MCF 10A (cell line): ENCODE data around the gene STC2. TPM values are rescaled to one million over a fixed set of nuclear protein-coding genes. Genes with fewer than 3 reads are reported as not detected.

ENCODE experiments used
- BruUV-seq: library from RNA; stranded (reverse); fragments of 400-500 nt; replicated peaks from 2 replicates; lab custom pipeline; 2021; lab: Mats Ljungman, UMichigan
- CTCF ChIA-PET: fragments of 300-600 bp; sonication (Branson Sonifier 250); formaldehyde crosslinking; extraction: SDS; loops from one replicate; lab custom pipeline; 2021; ENCODE audit warnings: antibody characterized with exemption, inconsistent platforms; lab: Yijun Ruan, JAX
- POLR2A ChIA-PET: fragments of 300-600, 350-650 bp; sonication (Branson Sonifier 250); formaldehyde crosslinking; extraction: SDS; loops from one replicate; lab custom pipeline; 2020; ENCODE audit warnings: antibody characterized with exemption, inconsistent platforms; lab: Yijun Ruan, JAX
- DNase-seq: peaks from one replicate; pipeline ENCODE4 v3.0.0-alpha.2; 2018; ENCODE audit not compliant: unreplicated experiment
- H3K27ac Mint-ChIP-seq: one replicate; pipeline ENCODE4 v1.8.0; 2022; ENCODE audit warnings: mild to moderate bottlenecking, low read depth, mixed read lengths; ENCODE audit not compliant: unreplicated experiment
- H3K27me3 Mint-ChIP-seq: one replicate; pipeline ENCODE4 v1.8.0; 2022; ENCODE audit warnings: mixed read lengths; ENCODE audit not compliant: insufficient read depth, unreplicated experiment
- H3K36me3 Mint-ChIP-seq: one replicate; pipeline ENCODE4 v1.8.0; 2022; ENCODE audit warnings: mild to moderate bottlenecking, moderate library complexity, mixed read lengths; ENCODE audit not compliant: insufficient read depth, unreplicated experiment
- H3K4me1 Mint-ChIP-seq: one replicate; pipeline ENCODE4 v1.8.0; 2022; ENCODE audit warnings: mixed read lengths; ENCODE audit not compliant: insufficient read depth, unreplicated experiment
- H3K4me3 Mint-ChIP-seq: one replicate; pipeline ENCODE4 v1.8.0; 2022; ENCODE audit warnings: mild to moderate bottlenecking, moderate library complexity, mixed read lengths; ENCODE audit not compliant: unreplicated experiment
- H3K9me3 Mint-ChIP-seq: one replicate; pipeline ENCODE4 v1.8.0; 2022; ENCODE audit warnings: mixed read lengths; ENCODE audit not compliant: unreplicated experiment
- intact Hi-C: fragments of 100-400 bp; cut with micrococcal nuclease; formaldehyde crosslinking; loops from 2 replicates; pipeline ENCODE4 v1.14.1; 2022
- total RNA-seq: library from RNA; stranded (reverse); gene quantifications from 2 replicates; pipeline ENCODE4 v1.2.3, GENCODE V29; 2022
- TF ChIP-seq, protein P1 (sequence below): fragments of 200-600 bp; IDR thresholded peaks from one replicate; pipeline ENCODE4 v1.8.0; 2022; ENCODE audit warnings: antibody characterized with exemption, mild to moderate bottlenecking; ENCODE audit not compliant: unreplicated experiment

Gene STC2
- total RNA-seq, 1 experiment from 2014 or later: 414 TPM

DNA sequence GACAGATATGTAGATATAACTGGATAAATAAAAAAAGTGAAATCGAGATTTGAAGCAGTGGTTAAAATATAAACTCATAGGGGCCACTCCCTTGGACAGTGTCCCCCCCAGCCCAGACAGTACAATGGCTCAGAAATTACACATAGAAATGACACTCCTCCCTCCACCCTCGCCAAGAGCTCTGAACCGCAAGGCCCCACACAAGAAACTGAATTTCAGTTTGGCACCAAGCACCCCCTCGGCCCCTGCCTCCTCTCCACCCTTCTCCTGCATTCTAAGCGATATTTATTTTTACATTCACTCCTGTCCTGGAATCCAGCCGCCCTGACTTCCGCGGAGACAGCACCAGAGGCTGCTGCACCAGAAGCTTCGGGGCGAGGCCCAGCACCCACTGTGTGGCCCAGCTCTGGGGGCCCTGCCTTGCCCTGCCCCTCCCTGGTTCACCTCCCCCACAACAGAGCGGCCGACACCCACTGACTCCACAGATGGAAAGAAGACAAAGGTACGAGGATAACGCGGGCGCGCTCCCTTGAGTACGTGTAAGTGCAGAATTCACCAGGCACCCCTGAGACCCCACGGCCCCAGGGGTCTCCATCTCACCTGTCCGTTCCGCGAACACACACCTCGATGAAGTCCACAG is 11.0 kb downstream of the STC2 start:
- H3K4me3 Mint-ChIP-seq: no peak overlapping the region
- H3K27ac Mint-ChIP-seq: no peak overlapping the region
- POLR2A ChIA-PET: interaction anchor here (0.7 to 7.5 kb wide), 4 partner anchors 11 to 623 kb away, joined by 3 to 60 read pairs (median 6); partner anchors contain the start of gene STC2
- no peak for DNase-seq
- peaks cover 22% of the 10 kb centered on the region for H3K4me1 Mint-ChIP-seq
- BruUV-seq: TSS peak; percentile 8
- no peaks in the 10 kb centered on the region for H3K27me3 Mint-ChIP-seq
- H3K9me3 Mint-ChIP-seq: no peaks in the 10 kb centered on the region
- intact Hi-C loops: no loop called here
- H3K36me3 Mint-ChIP-seq: peaks cover 73% of the 10 kb centered on the region
- CTCF ChIA-PET: interaction anchor here (0.7 to 3.2 kb wide), 6 partner anchors 11 to 608 kb away, joined by 3 to 23 read pairs (median 4); no protein-coding TSS in a partner anchor
- TF ChIP-seq, protein P1, sequence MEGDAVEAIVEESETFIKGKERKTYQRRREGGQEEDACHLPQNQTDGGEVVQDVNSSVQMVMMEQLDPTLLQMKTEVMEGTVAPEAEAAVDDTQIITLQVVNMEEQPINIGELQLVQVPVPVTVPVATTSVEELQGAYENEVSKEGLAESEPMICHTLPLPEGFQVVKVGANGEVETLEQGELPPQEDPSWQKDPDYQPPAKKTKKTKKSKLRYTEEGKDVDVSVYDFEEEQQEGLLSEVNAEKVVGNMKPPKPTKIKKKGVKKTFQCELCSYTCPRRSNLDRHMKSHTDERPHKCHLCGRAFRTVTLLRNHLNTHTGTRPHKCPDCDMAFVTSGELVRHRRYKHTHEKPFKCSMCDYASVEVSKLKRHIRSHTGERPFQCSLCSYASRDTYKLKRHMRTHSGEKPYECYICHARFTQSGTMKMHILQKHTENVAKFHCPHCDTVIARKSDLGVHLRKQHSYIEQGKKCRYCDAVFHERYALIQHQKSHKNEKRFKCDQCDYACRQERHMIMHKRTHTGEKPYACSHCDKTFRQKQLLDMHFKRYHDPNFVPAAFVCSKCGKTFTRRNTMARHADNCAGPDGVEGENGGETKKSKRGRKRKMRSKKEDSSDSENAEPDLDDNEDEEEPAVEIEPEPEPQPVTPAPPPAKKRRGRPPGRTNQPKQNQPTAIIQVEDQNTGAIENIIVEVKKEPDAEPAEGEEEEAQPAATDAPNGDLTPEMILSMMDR: no peak

DNA sequence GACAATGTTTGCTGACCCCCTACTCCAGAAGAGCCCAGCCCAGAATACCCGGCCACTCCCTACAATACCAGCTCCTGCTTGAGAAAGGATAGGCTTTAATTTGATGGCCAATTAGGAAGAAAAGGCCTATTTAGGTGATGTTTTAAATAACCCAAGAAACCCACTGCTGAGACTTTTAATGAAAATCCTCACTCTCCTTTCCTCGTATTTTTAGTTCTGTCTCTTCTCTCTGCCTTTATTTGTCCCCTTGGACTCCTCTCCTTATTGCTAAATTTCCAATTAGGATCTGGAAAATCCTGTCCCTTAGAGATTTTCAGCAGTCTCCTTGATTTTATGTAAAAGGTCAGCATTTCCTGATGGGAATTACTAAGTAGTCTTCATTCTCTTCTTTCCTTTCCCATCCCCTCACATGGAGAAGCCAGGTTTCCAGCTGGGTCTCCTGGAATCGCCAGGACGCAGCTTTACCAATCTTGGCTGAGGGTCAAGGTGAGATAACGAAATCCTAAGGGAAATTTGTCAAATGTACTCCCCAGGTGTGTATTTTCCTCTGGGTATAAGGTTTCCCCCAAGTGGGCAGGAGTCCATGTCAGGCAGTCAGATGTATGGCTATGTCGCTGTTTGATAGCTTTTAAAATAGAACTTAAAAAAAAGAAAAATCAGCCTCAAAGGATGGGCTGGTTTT is 11.7 kb downstream of the STC2 start:
- POLR2A ChIA-PET: interaction anchor here (0.7 to 7.5 kb wide), 5 partner anchors 10 to 622 kb away, joined by 3 to 60 read pairs (median 3); partner anchors contain the start of gene STC2
- H3K27ac Mint-ChIP-seq: peak overlapping the region; percentile 7
- TF ChIP-seq, protein P1: no peak
- peaks cover 16% of the 10 kb centered on the region for H3K4me1 Mint-ChIP-seq
- H3K27me3 Mint-ChIP-seq: no peaks in the 10 kb centered on the region
- peaks cover 66% of the 10 kb centered on the region for H3K36me3 Mint-ChIP-seq
- CTCF ChIA-PET: interaction anchor here (0.7 to 3.2 kb wide), 8 partner anchors 10 to 607 kb away, joined by 3 to 23 read pairs (median 4); no protein-coding TSS in a partner anchor
- intact Hi-C loops: no loop called here
- H3K4me3 Mint-ChIP-seq: no peak overlapping the region
- no peak for DNase-seq
- no TSS peak for BruUV-seq
- no peaks in the 10 kb centered on the region for H3K9me3 Mint-ChIP-seq

DNA sequence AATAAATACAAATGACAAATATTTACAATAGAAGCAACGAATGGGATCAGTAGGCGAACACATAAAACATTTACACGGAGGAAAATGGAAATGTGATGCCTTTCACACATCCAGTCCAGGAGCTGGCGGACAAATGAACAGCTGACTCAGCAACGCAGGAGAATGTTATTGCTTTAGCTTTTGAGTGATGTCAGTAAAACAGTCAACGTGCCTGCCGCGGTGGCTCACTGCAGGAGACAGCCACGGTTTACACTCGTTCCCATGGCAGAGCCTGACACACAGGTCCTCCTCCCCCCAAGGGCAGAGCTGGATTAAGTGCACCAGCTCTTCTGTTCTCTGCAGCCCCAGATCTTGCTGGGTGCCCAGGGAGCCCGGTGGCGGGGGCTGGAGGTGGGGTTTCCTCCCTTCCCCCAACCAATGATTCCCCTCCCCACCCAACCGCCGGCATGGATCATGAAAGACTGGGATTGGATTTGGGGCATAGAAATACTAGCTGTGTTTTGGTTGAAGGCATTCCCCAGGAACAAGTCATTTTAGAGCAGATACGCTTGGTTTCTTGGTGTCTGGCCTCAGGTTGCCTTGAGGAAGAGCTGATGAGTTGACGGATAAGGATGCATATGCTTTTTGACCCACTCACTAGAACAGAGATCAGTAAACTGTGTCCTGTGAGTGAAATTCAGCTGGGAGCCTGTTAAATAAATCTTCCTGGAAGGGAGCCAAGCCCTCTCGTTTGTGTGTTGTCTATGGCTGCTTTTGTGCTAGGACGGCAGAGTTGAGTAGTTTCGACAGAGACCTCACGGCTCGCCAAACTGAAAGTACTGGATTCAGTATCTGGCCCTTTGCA is 12.5 kb downstream of the STC2 start:
- Mint-ChIP-seq H3K27ac (peak overlapping the region; percentile 10), H3K4me1 (peaks cover 17% of the 10 kb centered on the region), H3K27me3 (no peaks in the 10 kb centered on the region), H3K36me3 (peaks cover 58% of the 10 kb centered on the region), H3K4me3 (no peak overlapping the region), H3K9me3 (no peaks in the 10 kb centered on the region)
- POLR2A ChIA-PET: interaction anchor here (1.2 to 7.5 kb wide), 3 partner anchors 9 to 16 kb away, joined by 3 to 60 read pairs (median 8); partner anchors contain the start of gene STC2
- TF ChIP-seq, protein P1: no peak
- DNase-seq: peak; percentile 43
- CTCF ChIA-PET: interaction anchor here (0.7 to 3.2 kb wide), 8 partner anchors 10 to 336 kb away, joined by 3 to 23 read pairs (median 4); partner anchors contain the start of gene STC2
- intact Hi-C loops: no loop called here
- BruUV-seq: no TSS peak
